Measurements from ENCODE around the gene TTC39C. TPM values are rescaled to one million over a fixed set of nuclear protein-coding genes. Genes with fewer than 3 reads are reported as not detected.
A peak's percentile ranks its signal among the peaks of the same experiment; 100 is the strongest.

TTC39C gene
- total and polyA plus RNA-seq, 2 of the 8 experiments (the other 6 are each of a cell fraction or from before 2014, with no cell fraction given) = 8.1 to 79.1 TPM

DNA sequence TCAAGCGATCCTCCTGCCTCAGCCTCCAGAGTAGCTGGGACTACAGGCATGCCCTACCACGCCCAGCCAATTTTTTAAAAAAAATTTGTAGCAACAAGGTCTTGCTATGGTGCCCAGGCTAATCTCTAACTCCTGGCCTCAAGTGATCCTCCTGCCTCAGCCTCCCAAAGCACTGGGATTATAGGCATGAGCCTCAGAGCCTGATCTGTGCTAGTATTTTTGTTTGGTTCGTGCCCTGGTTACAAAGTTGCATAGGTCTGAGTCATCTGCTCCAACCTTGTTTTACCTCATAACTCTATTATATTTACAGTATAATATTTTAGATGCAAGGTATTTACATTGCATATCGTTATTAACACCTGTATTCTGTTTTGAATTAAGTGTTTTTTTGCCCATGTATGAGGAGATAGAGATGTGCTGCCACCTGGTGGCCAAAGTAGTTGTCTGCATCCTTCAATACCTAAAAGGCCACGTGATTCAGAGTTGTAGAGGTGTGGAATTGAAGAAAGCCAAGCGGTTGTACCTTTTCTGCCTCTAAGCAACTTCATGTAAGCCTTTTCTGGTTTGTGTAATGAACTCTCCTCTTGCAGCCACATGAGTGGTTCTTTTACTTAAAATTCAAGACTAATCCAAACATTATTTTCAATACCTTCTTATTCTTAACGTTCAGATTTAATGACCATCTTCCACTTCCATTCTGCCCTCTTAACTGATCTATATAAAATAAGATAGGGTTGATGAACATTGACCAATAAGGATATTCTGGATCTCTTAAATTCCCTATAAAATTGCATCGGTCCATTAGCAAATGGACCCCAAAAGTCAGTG lies 104.4 kb downstream of the TTC39C start (continued):
- TF ChIP-seq TAF1 (IDR thresholded peaks at IDR 0.05; ENCODE audit: low read depth, low read length) (no peak), POLR2A (IDR thresholded peaks at IDR 0.05; ENCODE audit: control extremely low read depth in 1 of 2, low read depth in 2 of 2, low read length in 2 of 2) (no peak), MAFK (IDR thresholded peaks at IDR 0.05; ENCODE audit: low read depth, low read length) (no peak), SAP30 (IDR thresholded peaks at IDR 0.05; ENCODE audit: insufficient read depth, insufficient replicate concordance, low read length) (no peak), TEAD4 (IDR thresholded peaks at IDR 0.05; ENCODE audit: low read depth, low read length) (no peak), CTBP2 (IDR thresholded peaks at IDR 0.05; ENCODE audit: borderline replicate concordance, insufficient read depth, insufficient read length, low read length) (no peak)
- TF ChIP-seq, protein P1, sequence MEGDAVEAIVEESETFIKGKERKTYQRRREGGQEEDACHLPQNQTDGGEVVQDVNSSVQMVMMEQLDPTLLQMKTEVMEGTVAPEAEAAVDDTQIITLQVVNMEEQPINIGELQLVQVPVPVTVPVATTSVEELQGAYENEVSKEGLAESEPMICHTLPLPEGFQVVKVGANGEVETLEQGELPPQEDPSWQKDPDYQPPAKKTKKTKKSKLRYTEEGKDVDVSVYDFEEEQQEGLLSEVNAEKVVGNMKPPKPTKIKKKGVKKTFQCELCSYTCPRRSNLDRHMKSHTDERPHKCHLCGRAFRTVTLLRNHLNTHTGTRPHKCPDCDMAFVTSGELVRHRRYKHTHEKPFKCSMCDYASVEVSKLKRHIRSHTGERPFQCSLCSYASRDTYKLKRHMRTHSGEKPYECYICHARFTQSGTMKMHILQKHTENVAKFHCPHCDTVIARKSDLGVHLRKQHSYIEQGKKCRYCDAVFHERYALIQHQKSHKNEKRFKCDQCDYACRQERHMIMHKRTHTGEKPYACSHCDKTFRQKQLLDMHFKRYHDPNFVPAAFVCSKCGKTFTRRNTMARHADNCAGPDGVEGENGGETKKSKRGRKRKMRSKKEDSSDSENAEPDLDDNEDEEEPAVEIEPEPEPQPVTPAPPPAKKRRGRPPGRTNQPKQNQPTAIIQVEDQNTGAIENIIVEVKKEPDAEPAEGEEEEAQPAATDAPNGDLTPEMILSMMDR (IDR thresholded peaks at IDR 0.05; ENCODE audit: control extremely low read depth in 1 of 3, insufficient read depth in 1 of 3, low read depth in 1 of 3, low read length in 3 of 3) = peak in 2 of 3 experiments; percentile 59 to 75; a peak in 3 of 4 replicates
- TF ChIP-seq, protein P2, sequence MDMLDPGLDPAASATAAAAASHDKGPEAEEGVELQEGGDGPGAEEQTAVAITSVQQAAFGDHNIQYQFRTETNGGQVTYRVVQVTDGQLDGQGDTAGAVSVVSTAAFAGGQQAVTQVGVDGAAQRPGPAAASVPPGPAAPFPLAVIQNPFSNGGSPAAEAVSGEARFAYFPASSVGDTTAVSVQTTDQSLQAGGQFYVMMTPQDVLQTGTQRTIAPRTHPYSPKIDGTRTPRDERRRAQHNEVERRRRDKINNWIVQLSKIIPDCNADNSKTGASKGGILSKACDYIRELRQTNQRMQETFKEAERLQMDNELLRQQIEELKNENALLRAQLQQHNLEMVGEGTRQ (IDR thresholded peaks at IDR 0.05; ENCODE audit: low read length) = peak; percentile 85

Measured in H1 (cell line).